H9 (cell line): ENCODE measurements around the gene OXA1L. TPM values are rescaled to one million over a fixed set of nuclear protein-coding genes. Genes with fewer than 3 reads are reported as not detected.

Source experiments
- DNase-seq: peaks from one replicate; pipeline ENCODE4 v3.0.0-alpha.2; 2017
- H2AFZ ChIP-seq: one replicate; pipeline ENCODE4 v1.6.1; 2013; ENCODE audit warnings: mild to moderate bottlenecking, low read length, control low read depth, moderate library complexity
- H2AK5ac ChIP-seq: 2 replicates; pipeline ENCODE4 v1.6.1; 2013; ENCODE audit warnings: low read length, control low read depth, mixed read lengths; ENCODE audit not compliant: insufficient read length
- H2BK120ac ChIP-seq: one replicate; pipeline ENCODE4 v1.6.1; 2013; ENCODE audit warnings: low read depth, mild to moderate bottlenecking, low read length, control low read depth, inconsistent platforms; ENCODE audit not compliant: poor library complexity, severe bottlenecking
- H2BK12ac ChIP-seq: 2 replicates; pipeline ENCODE4 v1.6.1; 2013; ENCODE audit warnings: low read length, control low read depth, mixed read lengths, low read depth; ENCODE audit not compliant: insufficient read length
- H2BK15ac ChIP-seq: 2 replicates; pipeline ENCODE4 v1.6.1; 2013; ENCODE audit warnings: low read depth, low read length, control low read depth
- H2BK20ac ChIP-seq: one replicate; pipeline ENCODE4 v1.6.1; 2013; ENCODE audit warnings: low read depth, mild to moderate bottlenecking, low read length, control low read depth, inconsistent platforms; ENCODE audit not compliant: poor library complexity, severe bottlenecking
- H2BK5ac ChIP-seq: 2 replicates; pipeline ENCODE4 v1.6.1; 2013; ENCODE audit warnings: low read length, control low read depth, mixed read lengths; ENCODE audit not compliant: insufficient read length
- H3K14ac ChIP-seq: 2 replicates; pipeline ENCODE4 v1.6.1; 2013; ENCODE audit warnings: low read length, control low read depth; ENCODE audit not compliant: insufficient read depth
- H3K18ac ChIP-seq: 2 replicates; pipeline ENCODE4 v1.6.1; 2013; ENCODE audit warnings: low read depth, mild to moderate bottlenecking, mixed read lengths, low read length, control low read depth; ENCODE audit not compliant: insufficient read length
- H3K23ac ChIP-seq: 2 replicates; pipeline ENCODE4 v1.6.1; 2013; ENCODE audit warnings: low read length, control low read depth, mixed read lengths, low read depth; ENCODE audit not compliant: insufficient read length
- H3K23me2 ChIP-seq: 2 replicates; pipeline ENCODE4 v1.6.1; 2013; ENCODE audit warnings: low read depth, mild to moderate bottlenecking, mixed read lengths, low read length, control low read depth; ENCODE audit not compliant: insufficient read length, poor library complexity, severe bottlenecking
- H3K27ac ChIP-seq: 2 replicates; pipeline ENCODE4 v1.5.1; 2013; ENCODE audit warnings: low read length, control low read depth, mixed read lengths, low read depth; ENCODE audit not compliant: insufficient read length
- H3K27me3 ChIP-seq: 2 replicates; pipeline ENCODE4 v1.6.1; 2013; ENCODE audit warnings: low read length, control low read depth, inconsistent platforms; ENCODE audit not compliant: insufficient read depth
- H3K4ac ChIP-seq: 2 replicates; pipeline ENCODE4 v1.6.1; 2013; ENCODE audit warnings: low read depth, mild to moderate bottlenecking, control low read depth, inconsistent platforms, low read length, moderate library complexity
- H3K4me1 ChIP-seq: 2 replicates; pipeline ENCODE4 v1.6.1; 2013; ENCODE audit warnings: low read length, control low read depth, inconsistent platforms; ENCODE audit not compliant: insufficient read depth
- H3K4me2 ChIP-seq: 2 replicates; pipeline ENCODE4 v1.6.1; 2013; ENCODE audit warnings: low read length, control low read depth, mixed read lengths; ENCODE audit not compliant: insufficient read length, insufficient read depth
- H3K56ac ChIP-seq: 2 replicates; pipeline ENCODE4 v1.6.1; 2013; ENCODE audit warnings: low read depth, mild to moderate bottlenecking, mixed read lengths, low read length, control low read depth; ENCODE audit not compliant: insufficient read length
- H3K79me1 ChIP-seq: 2 replicates; pipeline ENCODE4 v1.6.1; 2013; ENCODE audit warnings: low read depth, mild to moderate bottlenecking, moderate library complexity, low read length, control low read depth, inconsistent platforms; ENCODE audit not compliant: insufficient read depth, poor library complexity, severe bottlenecking
- H3K79me2 ChIP-seq: 2 replicates; pipeline ENCODE4 v1.6.1; 2013; ENCODE audit warnings: low read length, control low read depth, inconsistent platforms; ENCODE audit not compliant: insufficient read depth
- H3K9ac ChIP-seq: 2 replicates; pipeline ENCODE4 v1.6.1; 2013; ENCODE audit warnings: low read length, control low read depth, mixed read lengths; ENCODE audit not compliant: insufficient read length; ENCODE audit errors: extremely low read depth
- H3K9me3 ChIP-seq: one replicate; pipeline ENCODE4 v1.6.1; 2013; ENCODE audit warnings: low read depth, low read length, inconsistent platforms; ENCODE audit not compliant: control insufficient read depth
- H3T11ph ChIP-seq: one replicate; pipeline ENCODE4 v1.6.1; 2013; ENCODE audit warnings: mild to moderate bottlenecking, low read length, control low read depth, inconsistent platforms
- H4K20me1 ChIP-seq: one replicate; pipeline ENCODE4 v1.6.1; 2013; ENCODE audit not compliant: control insufficient read depth, insufficient read length, insufficient read depth
- H4K5ac ChIP-seq: 2 replicates; pipeline ENCODE4 v1.6.1; 2013; ENCODE audit warnings: low read depth, mild to moderate bottlenecking, mixed read lengths, low read length, control low read depth; ENCODE audit not compliant: insufficient read length
- H4K8ac ChIP-seq: replicated peaks from 2 replicates; pipeline ENCODE4 v1.6.1; 2013; ENCODE audit warnings: low read length, control low read depth, mixed read lengths, low read depth; ENCODE audit not compliant: insufficient read length
- H4K91ac ChIP-seq: 2 replicates; pipeline ENCODE4 v1.6.1; 2013; ENCODE audit warnings: low read depth, mild to moderate bottlenecking, moderate library complexity, mixed read lengths, low read length, control low read depth; ENCODE audit not compliant: insufficient read length
- H3K27ac Mint-ChIP-seq, 3 experiments: 2 replicates in 2 of 3; 3 replicates in 1 of 3; pipeline ENCODE4 v1.8.0; 2020 to 2021; ENCODE audit warnings: mixed read lengths in 3 of 3, mild to moderate bottlenecking in 1 of 3, moderate library complexity in 1 of 3
- H3K27me3 Mint-ChIP-seq: 2 replicates; pipeline ENCODE4 v1.8.0; 2021; ENCODE audit warnings: low read depth, mild to moderate bottlenecking, moderate library complexity, mixed read lengths
- H3K36me3 Mint-ChIP-seq, 3 experiments: 2 replicates in 2 of 3; 3 replicates in 1 of 3; pipeline ENCODE4 v1.8.0; 2020 to 2021; ENCODE audit warnings: low read depth in 3 of 3, mixed read lengths in 3 of 3; ENCODE audit not compliant: insufficient read depth in 1 of 3
- H3K4me1 Mint-ChIP-seq, 2 experiments: 2 replicates each; pipeline ENCODE4 v1.8.0; 2020; ENCODE audit warnings: mixed read lengths in 2 of 2
- H3K4me3 Mint-ChIP-seq, 2 experiments: 2 replicates in 1 of 2; 3 replicates in 1 of 2; pipeline ENCODE4 v1.8.0; 2020 to 2021; ENCODE audit warnings: mild to moderate bottlenecking in 2 of 2, mixed read lengths in 2 of 2, moderate library complexity in 1 of 2
- H3K9me3 Mint-ChIP-seq, 2 experiments: 2 replicates in 1 of 2; 3 replicates in 1 of 2; pipeline ENCODE4 v1.8.0; 2020; ENCODE audit warnings: mild to moderate bottlenecking in 2 of 2, mixed read lengths in 2 of 2, moderate library complexity in 1 of 2
- WGBS: extraction: QIAGEN DNeasy Blood & Tissue Kit; methylation state at CpG from one replicate; pipeline ENCODE4 v1.1.7; 2013; ENCODE audit warnings: missing lambda C conversion rate, low lambda C conversion rate, mixed read lengths; ENCODE audit not compliant: insufficient read length; ENCODE audit errors: extremely low coverage; 5-methylcytosine and 5-hydroxymethylcytosine counted together
- total RNA-seq: library from RNA; stranded (reverse); gene quantifications from 2 replicates; pipeline ENCODE4 v1.2.1, GENCODE V29; 2021
- TF ChIP-seq, protein P1 (sequence below): fragments of 200-600 bp; sonication (generic); conservative IDR thresholded peaks from 3 replicates; pipeline ENCODE4 v1.8.0; 2021; ENCODE audit warnings: antibody characterized with exemption, mild to moderate bottlenecking

Gene OXA1L
- total RNA-seq, 1 experiment from 2014 or later = 128 TPM

DNA sequence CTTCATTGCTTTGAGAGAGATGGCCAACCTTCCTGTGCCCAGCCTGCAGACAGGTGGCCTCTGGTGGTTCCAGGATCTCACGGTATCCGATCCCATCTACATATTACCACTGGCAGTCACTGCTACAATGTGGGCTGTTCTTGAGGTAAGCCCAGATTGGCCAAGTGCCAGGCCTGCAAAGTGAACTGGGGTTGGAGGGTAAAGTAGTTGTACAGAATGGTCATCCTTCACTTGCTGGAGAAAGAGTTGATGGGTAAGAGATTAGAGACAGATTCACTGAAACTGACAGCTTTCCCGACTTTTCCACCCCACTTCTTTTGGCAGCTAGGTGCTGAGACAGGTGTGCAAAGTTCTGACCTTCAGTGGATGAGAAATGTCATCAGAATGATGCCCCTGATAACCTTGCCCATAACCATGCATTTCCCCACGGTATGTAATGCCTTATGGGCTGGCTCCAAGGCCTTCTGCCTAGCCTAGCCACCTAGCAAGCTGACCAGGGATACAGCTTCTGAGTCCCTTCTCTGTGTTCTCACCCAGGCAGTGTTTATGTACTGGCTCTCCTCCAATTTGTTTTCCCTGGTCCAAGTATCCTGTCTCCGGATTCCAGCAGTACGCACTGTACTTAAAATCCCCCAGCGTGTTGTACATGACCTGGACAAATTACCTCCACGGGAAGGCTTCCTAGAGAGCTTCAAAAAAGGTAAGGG lies 4.1 kb downstream of the OXA1L start:
- Histone ChIP-seq H2BK5ac (no peak overlapping the region), H3K4me1 (no peaks in the 10 kb centered on the region), H3K79me1 (peaks cover 3% of the 10 kb centered on the region), H4K8ac (no peak overlapping the region), H2BK12ac (no peak overlapping the region), H3K4ac (no peak overlapping the region), H4K20me1 (no peaks in the 10 kb centered on the region), H3K9ac (no peak overlapping the region), H3K23ac (no peak overlapping the region), H3K27me3 (no peaks in the 10 kb centered on the region), H3K27ac (no peak overlapping the region), H2BK15ac (no peak overlapping the region), H3K9me3 (no peaks in the 10 kb centered on the region), H3K56ac (no peak overlapping the region), H3K79me2 (peaks cover 10% of the 10 kb centered on the region; the same call in 1 of the 2 replicates), H3K14ac (no peak overlapping the region), H2AFZ (no peak overlapping the region), H3K4me2 (no peak overlapping the region), H3T11ph (no peak overlapping the region), H4K91ac (no peak overlapping the region), H3K23me2 (peaks cover 9% of the 10 kb centered on the region), H4K5ac (no peak overlapping the region), H2BK120ac (no peak overlapping the region), H2BK20ac (no peak overlapping the region), H3K18ac (no peak overlapping the region), H2AK5ac (no peak overlapping the region)
- no peak overlapping the region for H3K27ac Mint-ChIP-seq
- TF ChIP-seq, protein P1, sequence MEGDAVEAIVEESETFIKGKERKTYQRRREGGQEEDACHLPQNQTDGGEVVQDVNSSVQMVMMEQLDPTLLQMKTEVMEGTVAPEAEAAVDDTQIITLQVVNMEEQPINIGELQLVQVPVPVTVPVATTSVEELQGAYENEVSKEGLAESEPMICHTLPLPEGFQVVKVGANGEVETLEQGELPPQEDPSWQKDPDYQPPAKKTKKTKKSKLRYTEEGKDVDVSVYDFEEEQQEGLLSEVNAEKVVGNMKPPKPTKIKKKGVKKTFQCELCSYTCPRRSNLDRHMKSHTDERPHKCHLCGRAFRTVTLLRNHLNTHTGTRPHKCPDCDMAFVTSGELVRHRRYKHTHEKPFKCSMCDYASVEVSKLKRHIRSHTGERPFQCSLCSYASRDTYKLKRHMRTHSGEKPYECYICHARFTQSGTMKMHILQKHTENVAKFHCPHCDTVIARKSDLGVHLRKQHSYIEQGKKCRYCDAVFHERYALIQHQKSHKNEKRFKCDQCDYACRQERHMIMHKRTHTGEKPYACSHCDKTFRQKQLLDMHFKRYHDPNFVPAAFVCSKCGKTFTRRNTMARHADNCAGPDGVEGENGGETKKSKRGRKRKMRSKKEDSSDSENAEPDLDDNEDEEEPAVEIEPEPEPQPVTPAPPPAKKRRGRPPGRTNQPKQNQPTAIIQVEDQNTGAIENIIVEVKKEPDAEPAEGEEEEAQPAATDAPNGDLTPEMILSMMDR = no peak
- no peaks in the 10 kb centered on the region for H3K9me3 Mint-ChIP-seq
- no peak overlapping the region for H3K4me3 Mint-ChIP-seq
- WGBS = no CpG with 5 or more reads among the region's 8 CpGs
- H3K4me1 Mint-ChIP-seq = peaks cover 13 to 17% of the 10 kb centered on the region in 2 experiments
- H3K36me3 Mint-ChIP-seq = peaks cover 39 to 53% (median 42%) of the 10 kb centered on the region in 3 experiments
- no peak for DNase-seq
- no peaks in the 10 kb centered on the region for H3K27me3 Mint-ChIP-seq
